Heart right ventricle (tissue), 16 donors: ENCODE data around the gene GADD45B. TPM values are rescaled to one million over a fixed set of nuclear protein-coding genes. Genes with fewer than 3 reads are reported as not detected.
A peak's percentile ranks its signal among the peaks of the same experiment; 100 is the strongest.

ENCODE experiments used
- ATAC-seq, 8 donors: fragments of 200-7000 bp; cut with Tn5 transposase; one replicate each; pipeline ENCODE4 v1.9.1; 2020; ENCODE audit warnings: mild to moderate bottlenecking in 8 of 8, moderate library complexity in 8 of 8, moderate number of reproducible peaks in 1 of 8
- DNase-seq, 2 donors: peaks; one replicate each; pipeline ENCODE4 v3.0.0-alpha.2; 2020
- H3K27ac ChIP-seq, 10 donors: fragments of 200-600 bp; sonication (generic) in 2 of 10; one replicate each; pipeline versions ENCODE4 v1.5.0 to v1.8.0; 2020 to 2022; ENCODE audit warnings: mild to moderate bottlenecking in 3 of 10
- H3K27me3 ChIP-seq, 7 donors: fragments of 200-600 bp; one replicate each; pipeline ENCODE4 v1.8.0; 2021 to 2022; ENCODE audit warnings: mild to moderate bottlenecking in 2 of 7
- H3K36me3 ChIP-seq, 9 donors: fragments of 200-600 bp; sonication (generic) in 1 of 9; one replicate each; pipeline versions ENCODE4 v1.5.0 to v1.8.0; 2020 to 2022; ENCODE audit warnings: mild to moderate bottlenecking in 2 of 9
- H3K4me1 ChIP-seq, 9 donors: fragments of 200-600 bp; sonication (generic) in 1 of 9; one replicate each; pipeline versions ENCODE4 v1.5.0 to v1.8.0; 2020 to 2022; ENCODE audit warnings: mild to moderate bottlenecking in 4 of 9
- H3K4me3 ChIP-seq, 10 donors: fragments of 200-600 bp; sonication (generic) in 2 of 10; one replicate each; pipeline versions ENCODE4 v1.5.0 to v1.8.0; 2020 to 2022; ENCODE audit warnings: mild to moderate bottlenecking in 7 of 10, moderate library complexity in 2 of 10
- H3K9me3 ChIP-seq, 11 donors: fragments of 200-600 bp in 10 of 11; sonication (generic) in 2 of 11; one replicate each; pipeline versions ENCODE4 v1.5.0 to v1.8.0; 2013 to 2022; ENCODE audit warnings: mild to moderate bottlenecking in 2 of 11, control low read depth in 1 of 11, moderate library complexity in 1 of 11
- CTCF ChIP-seq, 9 donors: fragments of 200-600 bp; sonication (generic) in 2 of 9; IDR thresholded peaks; one replicate each; pipeline versions ENCODE4 v1.5.0 to v1.8.0; 2021 to 2022; ENCODE audit warnings: antibody characterized with exemption in 9 of 9, mild to moderate bottlenecking in 5 of 9, moderate library complexity in 1 of 9
- WGBS, 2 donors: extraction: QIAGEN DNeasy Blood & Tissue Kit; methylation state at CpG; one replicate each; pipeline ENCODE4 v1.1.7; 2013; ENCODE audit warnings: inconsistent platforms in 1 of 2; 5-methylcytosine and 5-hydroxymethylcytosine counted together
- intact Hi-C, 10 donors: fragments of 100-400 bp; cut with DNase I; formaldehyde crosslinking; loops; one replicate each; pipeline versions ENCODE4 v1.11.1 to v1.14.2; 2022
- polyA plus RNA-seq, 2 donors: library from polyadenylated mRNA; stranded (reverse); fragments of 200-250 nt; gene quantifications; one replicate each; pipeline ENCODE4 v1.2.3, GENCODE V29; 2013
- total RNA-seq, 10 donors: library from RNA; stranded (reverse); fragmentation: NEBNext Ultra II Directional in 3 of 10; extraction: Animal tissue kit (Norgen Biotek cat#: 25700) in 3 of 10; gene quantifications; one replicate each; pipeline versions ENCODE4 v1.2.1 to v1.2.4, GENCODE V29; 2021 to 2023
- donor health status: Arrhythmogenic right ventricular cardiomyopathy.
- donor health status: ischemic (EF 13 %, LVEDD 7.1; RV severe dilation, severe dysfunction).
- donor health status: healthy with polysubstance abuse.
- donor health status: DM: no; HTN: yes; CAD: no.
- donor health status: DM: no; HTN: no; CAD: no.
- donor health status: ischemic (EF 25% LVEDD 6.9; RV normal size, moderate dysfunction).
- donor health status: ischemic (EF 25% LVEDD 5.7; RV mildly dilated, moderate dysfunction).
- donor health status: healthy.
- donor health status: DM: yes; HTN: yes; CAD: no.
- donor health status: Ischemic cardiomyopathy.
- donor health status: ischemic (EF 35%, LVEDD 5.7; RV mildly dilated, moderate dysfunction).
- donor health status: nonischemic (EF 11% LVEDD 7.7; RV severe dilation, severe dysfunction).
- donor health status: DM: yes; HTN: yes; CAD: no.
- donor health status: PGD.
- donor health status: ischemic (EF 29% LVEDD 5.4; RV normal size, mild dysfunction).
- donor health status: nonischemic (EF 23%, LVEDD 6.1; RV moderate dilation, normal function).

Gene GADD45B
- total and polyA plus RNA-seq, 12 donors: 19.6 to 297 (median 37.8) TPM

GRCh38 chr19:2487842-2488241 is 11.9 kb downstream of the GADD45B start:
- Histone ChIP-seq H3K9me3 (peaks cover 0 to 15% (median 8%) of the 10 kb centered on the region in 11 donors), H3K27me3 (peaks cover 0 to 51% (median 0%) of the 10 kb centered on the region in 7 donors), H3K27ac (peak overlapping the region in 5 of 10 donors; percentile 72 to 81 (median 78)), H3K4me1 (peaks cover 5 to 38% (median 24%) of the 10 kb centered on the region in 9 donors), H3K4me3 (peak overlapping the region in 8 of 10 donors; percentile 3 to 68 (median 54)), H3K36me3 (no peaks in the 10 kb centered on the region)
- 37 to 43% methylated on average over 15 of the region's 15 CpGs for whole genome bisulfite sequencing, 2 donors
- ATAC-seq (peak in 5 of 8 donors; percentile 19 to 41 (median 38)), DNase-seq (no peak)
- no peak for TF ChIP-seq CTCF (IDR thresholded peaks at IDR 0.05)
- intact Hi-C loops: loop anchor here in 1 of 10 donors (10.0 kb wide), 1 partner anchor 47 kb away; no protein-coding TSS in a partner anchor

DNA sequence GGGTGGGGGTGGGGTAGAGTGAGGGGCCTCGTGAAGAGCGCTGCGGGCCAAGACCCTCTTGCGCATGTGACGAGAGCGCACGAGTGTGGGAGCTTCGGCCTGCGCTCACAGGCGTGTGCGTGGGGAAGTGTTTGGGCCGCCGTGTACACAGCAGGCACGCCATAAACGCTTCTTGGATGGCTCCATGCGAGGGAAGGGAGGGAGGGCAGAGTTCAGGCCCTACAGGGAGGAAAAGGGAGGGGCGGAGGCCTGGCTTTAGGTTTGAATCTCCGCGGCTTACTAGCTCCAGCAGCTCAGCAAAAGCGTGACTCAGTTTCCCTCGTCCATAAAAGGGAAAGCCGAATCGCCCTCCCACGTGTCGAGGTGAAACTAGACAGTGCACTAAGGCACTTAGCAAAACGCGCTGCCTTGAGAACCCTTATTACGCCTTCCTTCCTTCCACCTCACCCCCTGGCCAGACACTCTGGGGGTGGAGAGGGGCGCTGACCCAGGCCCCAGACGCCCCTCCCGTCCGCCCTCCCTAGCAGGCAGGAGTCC is 12.5 kb downstream of the GADD45B start:
- H3K27me3 ChIP-seq: peaks cover 0 to 57% (median 0%) of the 10 kb centered on the region in 7 donors
- intact Hi-C loops: loop anchor here in 1 of 10 donors (10.0 kb wide), 1 partner anchor 46 kb away; no protein-coding TSS in a partner anchor
- peaks cover 5 to 38% (median 24%) of the 10 kb centered on the region in 9 donors for H3K4me1 ChIP-seq
- no peaks in the 10 kb centered on the region for H3K36me3 ChIP-seq
- no peak for DNase-seq
- TF ChIP-seq CTCF (IDR thresholded peaks at IDR 0.05): no peak
- ATAC-seq: peak in 7 of 8 donors; percentile 2 to 44 (median 24)
- peak overlapping the region in 9 of 10 donors; percentile 53 to 81 (median 72) for H3K27ac ChIP-seq
- H3K4me3 ChIP-seq: peak overlapping the region in 9 of 10 donors; percentile 40 to 68 (median 54)
- peaks cover 0 to 8% (median 1%) of the 10 kb centered on the region in 11 donors for H3K9me3 ChIP-seq
- WGBS, 2 donors: 13 to 27% methylated on average over 32 of the region's 32 CpGs

DNA sequence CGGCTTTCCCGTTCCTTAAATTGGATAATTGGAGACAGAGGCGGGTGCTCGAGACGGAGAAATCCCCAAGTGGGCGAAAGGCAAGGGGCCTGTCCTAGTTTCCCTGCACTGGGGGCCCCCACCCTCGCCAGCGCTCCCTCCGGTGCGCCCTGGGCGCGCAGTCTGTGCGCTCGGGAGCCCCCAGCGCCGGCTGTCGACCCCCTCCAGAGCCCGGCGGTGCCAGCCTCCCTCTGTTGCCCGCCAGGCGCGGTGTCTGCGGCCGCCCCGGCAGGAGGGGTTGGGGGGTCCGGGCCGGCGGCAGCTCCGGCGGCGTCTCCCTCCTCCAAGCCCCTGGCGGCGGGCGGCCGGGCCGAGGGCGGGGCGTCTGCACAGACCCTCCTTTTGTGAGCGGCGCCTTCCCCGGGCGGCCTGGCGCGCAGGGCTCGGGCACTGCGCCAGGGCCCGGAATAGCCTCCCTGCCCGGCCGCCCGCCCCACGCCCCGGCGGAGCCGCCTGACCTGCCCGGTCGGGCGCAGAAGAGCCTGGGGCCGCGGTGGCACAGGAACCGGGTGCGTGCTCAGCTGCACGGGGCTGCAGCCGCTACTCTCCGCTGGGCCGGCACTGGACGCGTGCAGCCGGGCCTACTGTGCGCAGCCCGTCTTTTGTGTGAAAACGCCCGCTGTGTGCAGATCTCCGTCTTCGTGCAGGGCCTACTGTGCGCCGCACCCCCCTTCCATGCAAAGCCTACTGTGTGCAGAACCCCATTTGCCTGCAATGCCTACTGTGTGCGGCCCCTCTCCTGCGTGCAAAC is 13.2 kb downstream of the GADD45B start:
- intact Hi-C loops: loop anchor here in 1 of 10 donors (10.0 kb wide), 1 partner anchor 46 kb away; no protein-coding TSS in a partner anchor
- 2 to 5% methylated on average over 52 to 78 of the region's 78 CpGs for WGBS, 2 donors
- peak in 3 of 9 donors; percentile 17 to 29 (median 24) for TF ChIP-seq CTCF (IDR thresholded peaks at IDR 0.05)
- peaks cover 0 to 2% (median 0%) of the 10 kb centered on the region in 11 donors for H3K9me3 ChIP-seq
- H3K27ac ChIP-seq: peak overlapping the region; percentile 53 to 81 (median 73)
- peak; percentile 72 to 89 (median 80) for ATAC-seq
- H3K27me3 ChIP-seq: peaks cover 0 to 58% (median 0%) of the 10 kb centered on the region in 7 donors
- H3K4me3 ChIP-seq: peak overlapping the region in 9 of 10 donors; percentile 40 to 68 (median 54)
- peak; percentile 50 to 73 for DNase-seq
- H3K36me3 ChIP-seq: no peaks in the 10 kb centered on the region
- peaks cover 5 to 40% (median 24%) of the 10 kb centered on the region in 9 donors for H3K4me1 ChIP-seq

DNA sequence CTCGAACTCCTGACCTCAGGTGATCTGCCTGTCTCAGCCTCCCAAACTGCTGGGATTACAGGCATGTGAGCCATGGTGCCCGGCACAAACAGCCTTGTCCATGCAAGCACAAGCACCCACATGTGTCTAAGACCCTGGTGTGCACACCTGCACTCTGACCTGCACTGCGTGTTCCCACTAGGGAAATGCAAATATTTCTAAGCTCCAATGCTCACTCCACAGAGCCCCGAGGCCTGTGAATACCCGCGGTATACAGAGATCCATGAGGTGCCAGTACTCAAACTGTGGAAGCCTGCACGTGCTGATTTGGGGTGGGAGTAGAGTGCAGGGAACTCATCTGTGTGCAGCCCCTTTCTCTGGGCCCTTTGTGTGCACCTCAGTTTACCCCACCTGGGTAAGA is 14.7 kb downstream of the GADD45B start:
- DNase-seq (no peak), ATAC-seq (no peak)
- Histone ChIP-seq H3K4me1 (peaks cover 12 to 55% (median 34%) of the 10 kb centered on the region in 9 donors), H3K27ac (no peak overlapping the region), H3K9me3 (no peaks in the 10 kb centered on the region), H3K4me3 (no peak overlapping the region), H3K36me3 (no peaks in the 10 kb centered on the region), H3K27me3 (peaks cover 0 to 58% (median 0%) of the 10 kb centered on the region in 7 donors)
- WGBS, 2 donors: 78 to 82% methylated on average over 7 of the region's 7 CpGs
- TF ChIP-seq CTCF (IDR thresholded peaks at IDR 0.05): no peak
- intact Hi-C loops: loop anchor here in 2 of 10 donors (5.0 kb wide), 1 partner anchor 52 kb away; no protein-coding TSS in a partner anchor
